Activated naive CD4-positive, alpha-beta T cell treated with anti-CD3 and anti-CD28 coated beads for 36 hours (primary cell): ENCODE measurements around the gene GDAP2. TPM values are rescaled to one million over a fixed set of nuclear protein-coding genes. Genes with fewer than 3 reads are reported as not detected.
"Not testable (repeated sequence)": the region's sequence is repeated elsewhere in the genome, so short reads cannot be mapped to it uniquely, and the experiment has no call there.

Source experiments
- CTCF ChIA-PET: fragments of 350-600 bp; sonication (Branson Sonifier 250); formaldehyde crosslinking; loops from one replicate; lab custom pipeline; 2021; ENCODE audit warnings: antibody characterized with exemption; lab: Charles Lee
- DNase-seq: peaks from one replicate; pipeline ENCODE4 v3.0.0-alpha.2; 2020
- H3K27ac Mint-ChIP-seq: one replicate; pipeline ENCODE4 v1.8.0; 2021; ENCODE audit warnings: mild to moderate bottlenecking, mixed read lengths
- H3K27me3 Mint-ChIP-seq: one replicate; pipeline ENCODE4 v1.8.0; 2021; ENCODE audit warnings: low read depth, mixed read lengths
- H3K36me3 Mint-ChIP-seq: one replicate; pipeline ENCODE4 v1.8.0; 2021; ENCODE audit warnings: low read depth, mixed read lengths
- H3K4me1 Mint-ChIP-seq: one replicate; pipeline ENCODE4 v1.8.0; 2021; ENCODE audit warnings: low read depth, mixed read lengths
- H3K4me3 Mint-ChIP-seq: one replicate; pipeline ENCODE4 v1.8.0; 2021; ENCODE audit warnings: mild to moderate bottlenecking, moderate library complexity, mixed read lengths
- H3K9me3 Mint-ChIP-seq: one replicate; pipeline ENCODE4 v1.8.0; 2021; ENCODE audit warnings: mixed read lengths
- intact Hi-C: fragments of 100-400 bp; cut with micrococcal nuclease; formaldehyde crosslinking; loops from one replicate; pipeline ENCODE4 v1.15.1; 2023
- total RNA-seq, 2 experiments: library from RNA; stranded (reverse); gene quantifications; one replicate each; pipeline ENCODE4 v1.2.3, GENCODE V29; 2021

GDAP2 gene
- total RNA-seq, 2 experiments from 2014 or later: 19.9 to 20.0 TPM

DNA sequence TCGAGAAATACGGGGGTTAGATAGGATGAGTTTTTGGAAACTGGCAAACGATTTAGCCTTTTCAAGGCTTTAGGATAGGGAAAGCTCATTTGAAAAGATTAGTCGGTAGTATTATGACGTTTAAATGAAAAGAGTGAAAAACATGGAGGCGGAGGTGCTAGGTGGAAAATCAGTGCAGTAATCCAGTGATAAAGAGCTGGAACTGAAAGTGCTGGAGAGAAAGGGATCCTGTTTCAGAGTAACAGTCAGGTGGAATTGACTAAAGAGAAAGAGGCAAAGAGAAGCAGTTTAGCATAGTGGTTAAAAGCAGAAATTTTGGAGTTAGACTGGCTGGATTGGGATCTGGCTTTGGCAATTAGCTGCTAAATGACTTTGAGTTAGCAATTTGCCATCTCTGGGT is 1.1 kb upstream of the GDAP2 start:
- CTCF ChIA-PET: interaction anchor here (2.0 kb wide), 1 partner anchor 35 kb away, joined by 9 read pairs; no protein-coding TSS in a partner anchor
- peaks cover 22% of the 10 kb centered on the region for H3K36me3 Mint-ChIP-seq
- H3K9me3 Mint-ChIP-seq: no peaks in the 10 kb centered on the region
- H3K4me1 Mint-ChIP-seq: peaks cover 57% of the 10 kb centered on the region
- no peak for DNase-seq
- intact Hi-C loops: loop anchor here (1.0 kb wide), 1 partner anchor 563 kb away; the partner anchor contains the start of gene MAN1A2
- H3K27me3 Mint-ChIP-seq: no peaks in the 10 kb centered on the region
- peak overlapping the region; percentile 96 for H3K4me3 Mint-ChIP-seq
- peak overlapping the region; percentile 79 for H3K27ac Mint-ChIP-seq

- Mint-ChIP-seq H3K36me3 (peaks cover 22% of the 10 kb centered on the region), H3K9me3 (no peaks in the 10 kb centered on the region), H3K4me3 (peak overlapping the region; percentile 96), H3K4me1 (peaks cover 57% of the 10 kb centered on the region), H3K27ac (peak overlapping the region; percentile 79), H3K27me3 (no peaks in the 10 kb centered on the region)
- intact Hi-C loops: loop anchor here (1.0 kb wide), 1 partner anchor 563 kb away; the partner anchor contains the start of gene MAN1A2
- CTCF ChIA-PET: interaction anchor here (2.0 kb wide), 1 partner anchor 34 kb away, joined by 9 read pairs; no protein-coding TSS in a partner anchor
- DNase-seq: no peak
Measured at GRCh38 chr1:117930173-117930447, 689 bp upstream of the GDAP2 start.

DNA sequence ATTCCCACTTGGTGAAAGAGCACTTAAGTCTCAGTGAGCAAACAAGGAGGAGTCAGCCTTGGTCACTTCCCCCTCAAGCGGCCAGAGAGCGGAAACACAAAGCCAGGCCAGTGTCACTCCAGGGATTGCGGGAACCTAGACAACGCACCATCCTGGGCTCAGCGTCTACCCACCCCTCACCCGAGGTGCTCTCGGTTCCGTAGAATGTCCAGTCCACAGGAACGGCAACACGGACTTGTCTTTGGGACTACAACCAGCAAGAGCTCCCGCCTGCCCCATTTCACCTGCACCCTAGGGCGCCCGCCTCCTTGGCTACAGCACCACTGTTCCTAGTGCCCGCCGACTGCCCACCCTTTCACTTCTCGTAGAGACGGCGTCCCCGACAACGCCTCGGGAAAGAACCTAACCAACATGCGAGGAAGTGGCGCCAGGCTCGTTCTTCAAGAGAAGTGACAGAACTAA is 509 bp downstream of the GDAP2 start:
- DNase-seq: peak; percentile 45
- no peaks in the 10 kb centered on the region for H3K9me3 Mint-ChIP-seq
- CTCF ChIA-PET: interaction anchor here (2.0 kb wide), 1 partner anchor 33 kb away, joined by 9 read pairs; no protein-coding TSS in a partner anchor

GRCh38 chr1:117925981-117926380 is 3.4 kb downstream of the GDAP2 start:
- H3K4me3 Mint-ChIP-seq: no peak overlapping the region

More for the DNA sequence above, 509 bp downstream of the GDAP2 start:
- Mint-ChIP-seq H3K36me3 (peaks cover 19% of the 10 kb centered on the region), H3K4me1 (peaks cover 54% of the 10 kb centered on the region), H3K27ac (peak overlapping the region; percentile 79), H3K4me3 (peak overlapping the region; percentile 96), H3K27me3 (no peaks in the 10 kb centered on the region)
- intact Hi-C loops: loop anchor here (1.0 to 10.0 kb wide), 6 partner anchors 34 to 1211 kb away; partner anchors contain the start of genes TENT5C, TTF2 and WARS2

GRCh38 chr1:117922717-117923116 is 6.7 kb downstream of the GDAP2 start:
- H3K27me3 Mint-ChIP-seq, CTCF ChIA-PET, DNase-seq, H3K27ac Mint-ChIP-seq, H3K4me3 Mint-ChIP-seq, H3K9me3 Mint-ChIP-seq: not testable (repeated sequence)
- intact Hi-C loops: loop anchor here (10.0 kb wide), 2 partner anchors 388 to 858 kb away; partner anchors contain the start of gene TTF2
- Mint-ChIP-seq H3K36me3 (peaks cover 13% of the 10 kb centered on the region), H3K4me1 (peaks cover 15% of the 10 kb centered on the region)

More at GRCh38 chr1:117925981-117926380, 3.4 kb downstream of the GDAP2 start:
- no peak overlapping the region for H3K27ac Mint-ChIP-seq
- DNase-seq: no peak
- intact Hi-C loops: loop anchor here (10.0 kb wide), 2 partner anchors 391 to 861 kb away; partner anchors contain the start of gene TTF2
- H3K36me3 Mint-ChIP-seq: peaks cover 10% of the 10 kb centered on the region
- H3K27me3 Mint-ChIP-seq: no peaks in the 10 kb centered on the region
- H3K9me3 Mint-ChIP-seq: no peaks in the 10 kb centered on the region
- CTCF ChIA-PET: no interaction called here
- peaks cover 32% of the 10 kb centered on the region for H3K4me1 Mint-ChIP-seq

GRCh38 chr1:117921991-117922390 is 7.4 kb downstream of the GDAP2 start:
- no peaks in the 10 kb centered on the region for H3K27me3 Mint-ChIP-seq
- DNase-seq: no peak
- no peaks in the 10 kb centered on the region for H3K9me3 Mint-ChIP-seq
- intact Hi-C loops: loop anchor here (10.0 kb wide), 2 partner anchors 387 to 857 kb away; partner anchors contain the start of gene TTF2
- peaks cover 10% of the 10 kb centered on the region for H3K4me1 Mint-ChIP-seq
- no peak overlapping the region for H3K27ac Mint-ChIP-seq
- CTCF ChIA-PET: no interaction called here
- H3K4me3 Mint-ChIP-seq: no peak overlapping the region
- peaks cover 14% of the 10 kb centered on the region for H3K36me3 Mint-ChIP-seq

- CTCF ChIA-PET: no interaction called here
- DNase-seq: no peak
- no peaks in the 10 kb centered on the region for H3K27me3 Mint-ChIP-seq
- H3K27ac Mint-ChIP-seq: no peak overlapping the region
- peaks cover 31% of the 10 kb centered on the region for H3K36me3 Mint-ChIP-seq
- H3K9me3 Mint-ChIP-seq: no peaks in the 10 kb centered on the region
- no peaks in the 10 kb centered on the region for H3K4me1 Mint-ChIP-seq
- intact Hi-C loops: no loop called here
- no peak overlapping the region for H3K4me3 Mint-ChIP-seq
Measured at GRCh38 chr1:117919376-117919775, 10.0 kb downstream of the GDAP2 start.

DNA sequence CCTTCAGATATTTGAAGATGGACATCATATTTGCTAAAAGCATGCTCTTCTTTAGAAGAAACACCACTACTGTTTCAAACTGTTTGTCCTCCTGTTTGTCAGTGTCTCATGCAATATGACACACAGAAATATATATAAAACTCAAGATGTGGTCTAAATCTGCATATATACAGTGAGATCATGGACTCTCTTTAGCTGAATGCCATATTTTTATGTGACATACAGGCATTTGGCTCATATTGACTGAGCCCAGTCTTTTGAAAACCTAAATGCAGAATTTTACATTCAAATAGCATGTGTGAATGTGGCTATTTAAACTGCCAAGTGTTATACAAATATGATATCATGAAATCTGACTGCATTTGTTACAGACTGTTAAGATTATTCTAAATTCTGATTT is 18.4 kb downstream of the GDAP2 start:
- H3K4me1 Mint-ChIP-seq: no peaks in the 10 kb centered on the region
- H3K9me3 Mint-ChIP-seq: no peaks in the 10 kb centered on the region
- no peak overlapping the region for H3K27ac Mint-ChIP-seq
- CTCF ChIA-PET: no interaction called here
- H3K36me3 Mint-ChIP-seq: peaks cover 34% of the 10 kb centered on the region
- intact Hi-C loops: no loop called here
- H3K27me3 Mint-ChIP-seq: no peaks in the 10 kb centered on the region
- no peak for DNase-seq
- no peak overlapping the region for H3K4me3 Mint-ChIP-seq

DNA sequence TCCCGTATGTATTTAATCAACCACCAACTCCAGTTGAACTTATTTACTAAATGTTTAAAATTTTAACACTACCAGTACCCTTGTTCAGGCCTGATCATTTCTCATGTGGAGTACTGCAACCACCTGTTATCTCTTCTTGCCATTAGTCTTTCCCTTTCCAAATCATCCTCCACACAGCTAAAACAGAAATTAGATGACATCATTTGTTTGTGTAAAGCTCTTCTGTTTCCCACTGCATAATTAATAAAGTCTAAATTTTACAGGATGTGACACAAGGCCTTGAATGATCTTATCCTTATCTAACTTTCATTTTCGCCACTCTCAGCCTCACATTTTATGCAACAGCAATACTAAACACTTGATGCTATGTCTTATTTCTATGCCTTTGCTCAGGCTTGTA is 24.4 kb downstream of the GDAP2 start:
- CTCF ChIA-PET: interaction anchor here (2.8 kb wide), 1 partner anchor 9 kb away, joined by 12 read pairs; no protein-coding TSS in a partner anchor
- peaks cover 32% of the 10 kb centered on the region for H3K36me3 Mint-ChIP-seq

GRCh38 chr1:117904485-117904884 is 24.9 kb downstream of the GDAP2 start:
- H3K36me3 Mint-ChIP-seq: peaks cover 32% of the 10 kb centered on the region
- CTCF ChIA-PET: no interaction called here
- intact Hi-C loops: loop anchor here (10.0 kb wide), 1 partner anchor 60 kb away; no protein-coding TSS in a partner anchor
- DNase-seq: no peak
- H3K27ac Mint-ChIP-seq: no peak overlapping the region
- H3K4me1 Mint-ChIP-seq: no peaks in the 10 kb centered on the region
- no peaks in the 10 kb centered on the region for H3K27me3 Mint-ChIP-seq
- no peak overlapping the region for H3K4me3 Mint-ChIP-seq
- H3K9me3 Mint-ChIP-seq: no peaks in the 10 kb centered on the region

More for the DNA sequence above, 24.4 kb downstream of the GDAP2 start:
- no peaks in the 10 kb centered on the region for H3K27me3 Mint-ChIP-seq
- no peaks in the 10 kb centered on the region for H3K9me3 Mint-ChIP-seq
- no peaks in the 10 kb centered on the region for H3K4me1 Mint-ChIP-seq
- intact Hi-C loops: loop anchor here (10.0 kb wide), 1 partner anchor 60 kb away; no protein-coding TSS in a partner anchor
- no peak overlapping the region for H3K4me3 Mint-ChIP-seq
- DNase-seq: no peak
- no peak overlapping the region for H3K27ac Mint-ChIP-seq

GRCh38 chr1:117902944-117903343 is 26.5 kb downstream of the GDAP2 start:
- no peaks in the 10 kb centered on the region for H3K27me3 Mint-ChIP-seq
- no peak overlapping the region for H3K4me3 Mint-ChIP-seq
- intact Hi-C loops: loop anchor here (10.0 kb wide), 1 partner anchor 58 kb away; no protein-coding TSS in a partner anchor
- H3K36me3 Mint-ChIP-seq: peaks cover 31% of the 10 kb centered on the region
- DNase-seq: no peak
- no peaks in the 10 kb centered on the region for H3K9me3 Mint-ChIP-seq
- CTCF ChIA-PET: no interaction called here
- H3K4me1 Mint-ChIP-seq: no peaks in the 10 kb centered on the region
- no peak overlapping the region for H3K27ac Mint-ChIP-seq

DNA sequence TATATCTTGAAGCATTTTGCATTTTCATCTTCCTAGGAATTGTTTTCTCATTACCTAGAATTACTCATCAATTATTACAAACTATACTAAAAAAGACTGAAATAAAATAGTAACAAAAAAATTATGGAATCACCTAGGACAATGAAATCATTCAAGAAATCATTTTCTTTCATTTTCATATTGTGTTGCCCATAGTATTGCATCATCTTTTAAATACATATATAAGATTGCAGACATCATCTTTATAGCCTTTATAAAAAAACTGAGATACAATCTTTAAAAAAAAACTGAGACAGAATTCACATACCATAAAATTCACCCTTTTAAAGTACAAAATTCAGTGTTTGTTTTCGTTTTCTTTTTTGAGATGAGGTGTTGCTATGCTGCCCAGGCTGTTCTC is 29.6 kb downstream of the GDAP2 start:
- no peak overlapping the region for H3K4me3 Mint-ChIP-seq
- CTCF ChIA-PET: interaction anchor here (1.2 to 1.5 kb wide), 2 partner anchors 142 to 386 kb away, joined by 3 to 4 read pairs; no protein-coding TSS in a partner anchor
- no peaks in the 10 kb centered on the region for H3K9me3 Mint-ChIP-seq
- H3K36me3 Mint-ChIP-seq: peaks cover 24% of the 10 kb centered on the region
- no peaks in the 10 kb centered on the region for H3K4me1 Mint-ChIP-seq
- H3K27me3 Mint-ChIP-seq: no peaks in the 10 kb centered on the region
- intact Hi-C loops: loop anchor here (10.0 kb wide), 2 partner anchors 55 to 775 kb away; partner anchors contain the start of gene TRIM45
- H3K27ac Mint-ChIP-seq: peak overlapping the region; percentile 60
- no peak for DNase-seq
